SK-N-SH treated with all-trans-retinoic acid at 6 μM for 48 hours (cell line): ENCODE measurements around the gene MMEL1.

Experiments
- ATAC-seq: fragments of 200-7000 bp; cut with Tn5 transposase; 3 replicates; pipeline ENCODE4 v1.9.1; 2020; ENCODE audit warnings: mild to moderate bottlenecking, moderate library complexity
- ARNTL ChIP-seq: fragments of 450-650 bp; formaldehyde crosslinking; IDR thresholded peaks from 2 replicates; pipeline ENCODE4 v1.5.0; 2020; ENCODE audit warnings: low read depth, mild to moderate bottlenecking, moderate library complexity, borderline replicate concordance
- CSRNP3 ChIP-seq: fragments of 250-450 bp; sonication (Bioruptor Pico); IDR thresholded peaks from 2 replicates; pipeline ENCODE4 v1.5.1; 2021; ENCODE audit warnings: mild to moderate bottlenecking, moderate library complexity
- ESRRG ChIP-seq: fragments of 250-450 bp; sonication (Bioruptor Pico); IDR thresholded peaks from 2 replicates; pipeline ENCODE4 v1.6.1; 2021; ENCODE audit warnings: mild to moderate bottlenecking
- GLIS3 ChIP-seq: fragments of 250-450 bp; sonication (Bioruptor Pico); IDR thresholded peaks from 2 replicates; pipeline ENCODE4 v1.5.0; 2020; ENCODE audit warnings: mild to moderate bottlenecking, moderate library complexity
- OSR1 ChIP-seq: fragments of 250-450 bp; sonication (Bioruptor Pico); IDR thresholded peaks from 2 replicates; pipeline ENCODE4 v1.8.0; 2022; ENCODE audit warnings: moderate library complexity, mild to moderate bottlenecking, inconsistent platforms
- POU6F1 ChIP-seq: fragments of 250-450 bp; sonication (Bioruptor Pico); IDR thresholded peaks from 2 replicates; pipeline ENCODE4 v1.8.0; 2021; ENCODE audit warnings: low read depth, mild to moderate bottlenecking, moderate library complexity, borderline replicate concordance
- PPARA ChIP-seq: fragments of 250-450 bp; sonication (Bioruptor Pico); IDR thresholded peaks from 2 replicates; pipeline ENCODE4 v1.5.0; 2020; ENCODE audit warnings: mild to moderate bottlenecking, borderline replicate concordance
- RARB ChIP-seq: fragments of 250-450 bp; sonication (Bioruptor Pico); IDR thresholded peaks from 2 replicates; pipeline ENCODE4 v1.8.0; 2021; ENCODE audit warnings: mild to moderate bottlenecking, moderate library complexity
- TCF4 ChIP-seq: fragments of 250-450 bp; sonication (Bioruptor Pico); IDR thresholded peaks from 2 replicates; pipeline ENCODE4 v1.8.0; 2021; ENCODE audit warnings: mild to moderate bottlenecking, moderate library complexity, borderline replicate concordance
- ZFP30 ChIP-seq: fragments of 450-650 bp; formaldehyde crosslinking; IDR thresholded peaks from 2 replicates; pipeline ENCODE4 v1.5.0; 2022; ENCODE audit warnings: mild to moderate bottlenecking, moderate library complexity
- ZNF70 ChIP-seq: fragments of 450-650 bp; formaldehyde crosslinking; IDR thresholded peaks from 2 replicates; pipeline ENCODE4 v1.5.0; 2020; ENCODE audit warnings: mild to moderate bottlenecking, moderate library complexity
- ZNF8 ChIP-seq: fragments of 450-650 bp; formaldehyde crosslinking; IDR thresholded peaks from 2 replicates; pipeline ENCODE4 v1.5.0; 2020; ENCODE audit warnings: mild to moderate bottlenecking, moderate library complexity
- TF ChIP-seq, protein P1 (sequence below): fragments of 250-450 bp; sonication (Bioruptor Pico); IDR thresholded peaks from 2 replicates; pipeline ENCODE4 v1.5.0; 2020; ENCODE audit warnings: mild to moderate bottlenecking, moderate library complexity
- TF ChIP-seq, protein P2 (sequence below): fragments of 250-450 bp; sonication (Bioruptor Pico); IDR thresholded peaks from 2 replicates; pipeline ENCODE4 v1.8.0; 2020; ENCODE audit warnings: mild to moderate bottlenecking, moderate library complexity, borderline replicate concordance

MMEL1 gene

DNA sequence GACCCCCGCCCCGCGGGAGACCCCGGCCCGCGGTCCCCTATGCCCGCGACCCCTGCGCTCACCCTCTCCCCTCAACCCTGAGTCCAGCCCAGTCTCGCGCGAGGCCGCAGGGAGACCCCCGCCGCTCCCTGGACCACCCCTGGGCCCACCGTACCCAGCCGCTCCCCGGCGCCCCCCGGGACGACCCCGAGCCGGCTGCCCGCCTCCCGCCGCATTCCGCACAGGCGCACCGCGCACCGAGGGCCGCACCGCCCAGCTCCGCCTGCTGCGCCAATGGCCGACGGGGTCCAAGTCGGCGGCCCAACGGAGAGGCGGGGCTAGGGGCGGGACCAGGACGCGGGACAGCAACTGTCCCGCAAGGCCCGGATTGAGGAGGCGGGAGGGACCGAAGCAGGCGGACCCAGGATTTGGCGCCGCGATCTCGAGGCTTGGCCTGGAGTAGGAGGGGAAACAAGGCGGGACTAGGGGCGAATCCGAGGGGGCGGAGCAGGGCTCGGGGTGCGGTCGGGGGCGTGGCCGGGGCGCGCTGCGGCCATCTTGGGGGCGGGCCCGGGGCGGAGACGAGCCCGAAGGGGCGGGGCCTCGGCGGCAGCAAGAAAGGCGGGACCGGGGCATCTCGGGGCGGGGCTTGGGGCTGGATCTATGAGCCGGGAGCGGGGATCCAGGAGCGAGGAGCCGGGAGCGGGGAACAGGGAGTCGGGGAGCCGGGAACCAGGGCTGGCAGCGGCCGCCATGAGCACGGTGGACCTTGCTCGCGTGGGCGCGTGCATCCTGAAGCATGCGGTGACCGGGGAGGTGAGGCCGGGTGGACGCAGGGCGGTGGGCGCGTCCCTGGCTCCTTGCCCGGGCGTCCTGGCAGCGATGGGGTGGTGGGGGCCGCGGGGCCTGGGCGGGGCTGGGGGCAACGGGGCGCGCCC, 46.4 kb downstream of the MMEL1 start, which contains the start of gene PRXL2B (continued):
- TF ChIP-seq, protein P1, sequence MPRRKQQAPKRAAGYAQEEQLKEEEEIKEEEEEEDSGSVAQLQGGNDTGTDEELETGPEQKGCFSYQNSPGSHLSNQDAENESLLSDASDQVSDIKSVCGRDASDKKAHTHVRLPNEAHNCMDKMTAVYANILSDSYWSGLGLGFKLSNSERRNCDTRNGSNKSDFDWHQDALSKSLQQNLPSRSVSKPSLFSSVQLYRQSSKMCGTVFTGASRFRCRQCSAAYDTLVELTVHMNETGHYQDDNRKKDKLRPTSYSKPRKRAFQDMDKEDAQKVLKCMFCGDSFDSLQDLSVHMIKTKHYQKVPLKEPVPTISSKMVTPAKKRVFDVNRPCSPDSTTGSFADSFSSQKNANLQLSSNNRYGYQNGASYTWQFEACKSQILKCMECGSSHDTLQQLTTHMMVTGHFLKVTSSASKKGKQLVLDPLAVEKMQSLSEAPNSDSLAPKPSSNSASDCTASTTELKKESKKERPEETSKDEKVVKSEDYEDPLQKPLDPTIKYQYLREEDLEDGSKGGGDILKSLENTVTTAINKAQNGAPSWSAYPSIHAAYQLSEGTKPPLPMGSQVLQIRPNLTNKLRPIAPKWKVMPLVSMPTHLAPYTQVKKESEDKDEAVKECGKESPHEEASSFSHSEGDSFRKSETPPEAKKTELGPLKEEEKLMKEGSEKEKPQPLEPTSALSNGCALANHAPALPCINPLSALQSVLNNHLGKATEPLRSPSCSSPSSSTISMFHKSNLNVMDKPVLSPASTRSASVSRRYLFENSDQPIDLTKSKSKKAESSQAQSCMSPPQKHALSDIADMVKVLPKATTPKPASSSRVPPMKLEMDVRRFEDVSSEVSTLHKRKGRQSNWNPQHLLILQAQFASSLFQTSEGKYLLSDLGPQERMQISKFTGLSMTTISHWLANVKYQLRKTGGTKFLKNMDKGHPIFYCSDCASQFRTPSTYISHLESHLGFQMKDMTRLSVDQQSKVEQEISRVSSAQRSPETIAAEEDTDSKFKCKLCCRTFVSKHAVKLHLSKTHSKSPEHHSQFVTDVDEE (CRISPR knock-in tag): no peak
- no peak for TF ChIP-seq ZFP30 (CRISPR knock-in tag)

DNA sequence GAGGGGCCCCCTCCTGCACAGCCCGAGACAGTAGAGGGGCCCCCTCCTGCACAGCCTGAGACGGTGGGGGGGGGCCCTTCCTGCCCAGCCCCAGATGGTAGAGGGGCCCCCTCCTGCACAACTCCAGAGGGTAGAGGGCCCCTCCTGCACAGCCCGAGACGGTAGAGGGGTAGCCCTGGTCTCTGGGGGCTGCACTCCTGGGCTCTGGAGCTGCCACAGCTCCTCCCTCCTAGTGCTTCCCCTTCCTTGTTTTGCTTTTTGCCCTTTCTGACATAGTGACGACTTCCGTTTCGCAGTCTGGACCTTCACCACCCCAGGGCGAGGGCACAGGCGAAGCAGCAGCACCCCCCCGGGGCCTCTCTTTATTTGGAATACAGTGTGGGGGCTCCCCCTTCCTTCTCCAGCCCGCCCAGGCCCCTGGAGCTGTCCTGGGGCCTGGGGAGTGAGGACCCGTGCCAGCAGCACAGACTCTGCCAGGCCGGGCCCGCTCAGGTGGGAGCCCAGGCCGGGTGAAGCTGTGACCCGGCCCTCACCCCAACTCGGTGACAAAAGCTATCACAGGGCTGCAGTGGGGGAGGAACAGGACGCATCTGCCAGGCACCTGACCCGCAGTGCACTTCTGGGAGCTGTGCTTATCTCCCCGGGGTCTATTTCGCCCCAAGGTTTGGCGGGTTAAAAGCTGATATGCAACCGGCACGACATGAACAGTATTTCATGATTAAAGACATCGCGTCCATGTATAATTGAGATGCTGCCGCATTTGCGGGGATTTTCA, 47.3 kb downstream of the MMEL1 start:
- ATAC-seq: peak; percentile 40
- TF ChIP-seq, protein P2, sequence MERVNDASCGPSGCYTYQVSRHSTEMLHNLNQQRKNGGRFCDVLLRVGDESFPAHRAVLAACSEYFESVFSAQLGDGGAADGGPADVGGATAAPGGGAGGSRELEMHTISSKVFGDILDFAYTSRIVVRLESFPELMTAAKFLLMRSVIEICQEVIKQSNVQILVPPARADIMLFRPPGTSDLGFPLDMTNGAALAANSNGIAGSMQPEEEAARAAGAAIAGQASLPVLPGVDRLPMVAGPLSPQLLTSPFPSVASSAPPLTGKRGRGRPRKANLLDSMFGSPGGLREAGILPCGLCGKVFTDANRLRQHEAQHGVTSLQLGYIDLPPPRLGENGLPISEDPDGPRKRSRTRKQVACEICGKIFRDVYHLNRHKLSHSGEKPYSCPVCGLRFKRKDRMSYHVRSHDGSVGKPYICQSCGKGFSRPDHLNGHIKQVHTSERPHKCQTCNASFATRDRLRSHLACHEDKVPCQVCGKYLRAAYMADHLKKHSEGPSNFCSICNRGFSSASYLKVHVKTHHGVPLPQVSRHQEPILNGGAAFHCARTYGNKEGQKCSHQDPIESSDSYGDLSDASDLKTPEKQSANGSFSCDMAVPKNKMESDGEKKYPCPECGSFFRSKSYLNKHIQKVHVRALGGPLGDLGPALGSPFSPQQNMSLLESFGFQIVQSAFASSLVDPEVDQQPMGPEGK: peak; percentile 56; the same call in 1 of the 2 replicates
- TF ChIP-seq GLIS3 (CRISPR knock-in tag) (no peak), TCF4 (CRISPR knock-in tag) (0 out of 2 replicates have a peak, but pooled peaks have one; percentile 33), ESRRG (CRISPR knock-in tag) (no peak)
- TF ChIP-seq, all 23 proteins: peak for 2

DNA sequence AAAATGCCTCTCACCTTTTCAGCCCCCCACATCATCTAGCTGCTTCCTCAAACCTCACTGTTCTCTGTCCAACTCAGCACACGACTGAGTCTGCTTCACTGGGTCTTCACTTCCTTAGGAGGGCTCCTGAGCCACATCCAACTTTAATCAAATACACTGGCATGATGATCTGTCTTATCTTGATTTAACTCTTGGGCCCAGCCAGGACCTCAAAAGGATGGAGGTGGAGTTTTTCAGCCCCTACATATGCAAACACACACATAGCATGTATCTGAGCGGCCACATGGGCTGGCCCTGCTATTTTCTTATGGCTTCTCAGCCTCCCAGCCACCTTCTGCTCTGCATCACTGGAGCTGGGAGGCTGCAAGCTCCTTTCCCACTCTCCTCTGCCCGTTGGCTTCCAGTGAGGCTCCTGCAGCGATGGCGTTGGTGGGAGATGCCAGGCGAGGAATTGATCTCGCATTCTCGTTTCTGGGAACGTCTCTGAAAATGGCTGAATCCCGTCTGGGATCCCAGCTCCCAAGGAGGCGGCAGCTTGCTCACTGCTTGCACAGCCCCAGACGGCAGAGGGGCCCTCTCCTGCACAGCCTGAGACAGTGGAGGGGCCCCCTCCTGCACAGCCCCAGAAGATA, 48.0 kb downstream of the MMEL1 start:
- no peak for ATAC-seq
- TF ChIP-seq PPARA: no peak
- no peak for TF ChIP-seq ARNTL
- TF ChIP-seq, protein P2: no peak
- TF ChIP-seq ZNF70 (CRISPR knock-in tag): no peak
- no peak for TF ChIP-seq RARB (CRISPR knock-in tag)

DNA sequence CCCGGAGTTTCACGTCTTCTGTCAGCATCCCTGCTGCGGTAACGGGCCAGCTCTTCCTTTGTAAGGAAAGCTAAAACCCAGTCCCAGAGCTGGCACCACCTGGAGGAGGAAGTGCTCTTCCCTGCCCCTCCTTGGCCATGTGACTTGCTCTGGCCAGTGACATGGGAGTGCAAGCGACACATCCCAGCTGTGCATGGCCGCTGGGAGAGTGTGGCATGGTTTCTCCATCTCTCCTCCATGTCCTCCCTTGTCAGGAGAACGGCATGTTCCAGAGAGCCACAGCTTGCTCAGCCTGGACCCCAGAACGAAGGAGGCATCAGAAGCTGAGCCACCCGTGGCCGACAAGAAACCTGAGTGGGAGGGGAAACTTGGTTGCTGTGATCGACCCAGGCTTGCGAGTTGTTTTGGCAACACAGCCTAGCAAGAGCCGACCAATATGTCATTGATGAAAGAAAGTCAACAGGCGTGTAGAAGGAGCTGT, 48.9 kb downstream of the MMEL1 start:
- TF ChIP-seq ESRRG (CRISPR knock-in tag) (no peak), POU6F1 (CRISPR knock-in tag) (no peak), OSR1 (no peak), CSRNP3 (CRISPR knock-in tag) (no peak), GLIS3 (CRISPR knock-in tag) (no peak), ZFP30 (CRISPR knock-in tag) (no peak), ZNF8 (CRISPR knock-in tag) (no peak), TCF4 (CRISPR knock-in tag) (no peak)
- no peak for ATAC-seq
